Measurements from ENCODE around the gene CSNK1E.

Gene CSNK1E

DNA sequence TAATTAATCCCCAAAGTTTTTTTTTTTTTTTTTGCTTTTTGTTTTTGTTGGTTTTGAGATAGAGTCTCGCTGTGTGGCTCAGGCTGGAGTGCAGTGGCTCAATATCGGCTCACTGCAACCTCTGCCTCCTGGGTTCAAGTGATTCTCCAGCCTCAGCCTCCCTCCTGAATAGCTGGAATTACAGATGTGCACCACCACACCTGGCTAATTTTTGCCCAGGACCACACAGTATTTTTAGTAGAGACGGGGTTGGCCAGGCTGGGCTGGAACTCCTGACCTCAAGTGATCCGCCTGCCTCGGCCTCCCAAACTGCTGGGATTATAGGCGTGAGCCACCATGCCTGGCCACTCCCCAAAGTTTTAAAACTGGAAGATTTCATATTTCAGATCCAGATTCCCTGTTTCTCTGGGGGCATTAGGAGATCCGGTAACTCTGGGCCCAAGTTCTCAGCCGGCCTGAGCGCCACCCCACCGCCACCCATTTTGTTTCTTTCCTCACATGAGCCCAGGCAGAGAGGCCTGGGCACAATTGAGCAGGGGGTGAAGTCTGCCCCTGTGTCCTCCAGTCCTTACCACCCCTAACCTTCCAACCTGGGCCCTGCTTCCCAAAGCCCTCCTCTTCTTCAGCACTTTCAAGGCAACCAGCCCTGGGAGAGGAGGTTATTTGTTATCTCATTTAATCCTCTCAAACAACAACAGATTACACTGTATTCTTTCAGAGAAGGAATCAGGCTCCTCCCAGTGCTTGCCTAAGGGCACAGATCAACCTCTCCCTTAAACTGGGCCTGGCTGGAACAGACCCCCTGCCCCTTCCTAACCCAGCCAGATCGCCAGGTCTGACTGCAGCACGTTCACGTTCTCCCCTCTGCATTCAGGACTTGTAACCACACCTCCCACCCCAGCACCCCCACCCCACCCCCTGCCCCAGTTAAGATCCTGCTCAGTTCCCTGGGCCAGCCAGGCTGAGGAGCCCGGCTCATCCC, 1.9 kb upstream of the CSNK1E start:
- peaks cover 46% of the 10 kb centered on the region for H3K4me1 Mint-ChIP-seq
- H3K27me3 Mint-ChIP-seq (ENCODE audit: low read depth, poor library complexity): peaks cover 3% of the 10 kb centered on the region
- TF ChIP-seq, protein P1, sequence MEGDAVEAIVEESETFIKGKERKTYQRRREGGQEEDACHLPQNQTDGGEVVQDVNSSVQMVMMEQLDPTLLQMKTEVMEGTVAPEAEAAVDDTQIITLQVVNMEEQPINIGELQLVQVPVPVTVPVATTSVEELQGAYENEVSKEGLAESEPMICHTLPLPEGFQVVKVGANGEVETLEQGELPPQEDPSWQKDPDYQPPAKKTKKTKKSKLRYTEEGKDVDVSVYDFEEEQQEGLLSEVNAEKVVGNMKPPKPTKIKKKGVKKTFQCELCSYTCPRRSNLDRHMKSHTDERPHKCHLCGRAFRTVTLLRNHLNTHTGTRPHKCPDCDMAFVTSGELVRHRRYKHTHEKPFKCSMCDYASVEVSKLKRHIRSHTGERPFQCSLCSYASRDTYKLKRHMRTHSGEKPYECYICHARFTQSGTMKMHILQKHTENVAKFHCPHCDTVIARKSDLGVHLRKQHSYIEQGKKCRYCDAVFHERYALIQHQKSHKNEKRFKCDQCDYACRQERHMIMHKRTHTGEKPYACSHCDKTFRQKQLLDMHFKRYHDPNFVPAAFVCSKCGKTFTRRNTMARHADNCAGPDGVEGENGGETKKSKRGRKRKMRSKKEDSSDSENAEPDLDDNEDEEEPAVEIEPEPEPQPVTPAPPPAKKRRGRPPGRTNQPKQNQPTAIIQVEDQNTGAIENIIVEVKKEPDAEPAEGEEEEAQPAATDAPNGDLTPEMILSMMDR (IDR thresholded peaks at IDR 0.05): no peak
- H3K27ac Mint-ChIP-seq: peak overlapping the region; percentile 66
- peak overlapping the region; percentile 32 for H3K4me3 Mint-ChIP-seq
- no peaks in the 10 kb centered on the region for H3K36me3 Mint-ChIP-seq (ENCODE audit: low read depth)
- H3K9me3 Mint-ChIP-seq: no peaks in the 10 kb centered on the region
- no peak for DNase-seq

DNA sequence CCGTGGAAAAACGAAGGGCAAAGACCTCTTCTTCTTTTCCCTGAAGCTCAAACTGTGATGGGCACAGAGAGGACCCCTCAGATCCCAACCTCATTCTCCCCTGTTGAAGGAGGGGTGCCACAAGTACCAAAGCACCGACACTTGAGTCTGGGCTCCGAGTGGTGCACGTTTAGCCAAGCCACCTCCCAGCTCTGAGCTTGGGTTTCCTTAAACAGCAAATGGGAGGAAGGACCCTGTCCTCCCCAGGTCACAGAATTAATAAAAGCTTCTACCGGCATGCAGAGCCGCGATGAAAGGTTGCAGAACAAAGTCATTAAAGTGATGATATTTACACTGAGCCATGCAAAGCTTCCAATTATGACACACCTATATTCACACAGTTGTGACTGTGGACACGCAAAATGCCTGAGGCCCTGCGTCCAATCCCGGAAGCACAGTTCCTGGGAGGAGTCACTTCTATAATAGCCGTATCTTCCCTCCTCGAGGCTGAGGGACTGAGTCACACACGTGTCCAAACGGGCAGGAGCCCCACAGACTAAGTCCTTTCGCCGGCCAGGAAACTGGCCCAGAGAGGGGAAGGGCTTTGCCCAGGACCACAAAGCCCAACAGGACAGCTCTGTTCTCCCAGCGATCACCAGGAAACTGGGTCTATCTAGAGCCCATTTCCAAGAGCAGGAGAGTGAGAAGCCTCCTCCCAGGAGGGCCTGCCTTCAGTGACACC, 922 bp upstream of the CSNK1E start:
- Mint-ChIP-seq H3K9me3 (no peaks in the 10 kb centered on the region), H3K27me3 (ENCODE audit: low read depth, poor library complexity) (peaks cover 3% of the 10 kb centered on the region), H3K4me3 (peak overlapping the region; percentile 81), H3K36me3 (ENCODE audit: low read depth) (peaks cover 3% of the 10 kb centered on the region), H3K4me1 (peaks cover 54% of the 10 kb centered on the region), H3K27ac (peak overlapping the region; percentile 97)
- DNase-seq: no peak
- TF ChIP-seq, protein P1 (IDR thresholded peaks at IDR 0.05): no peak

DNA sequence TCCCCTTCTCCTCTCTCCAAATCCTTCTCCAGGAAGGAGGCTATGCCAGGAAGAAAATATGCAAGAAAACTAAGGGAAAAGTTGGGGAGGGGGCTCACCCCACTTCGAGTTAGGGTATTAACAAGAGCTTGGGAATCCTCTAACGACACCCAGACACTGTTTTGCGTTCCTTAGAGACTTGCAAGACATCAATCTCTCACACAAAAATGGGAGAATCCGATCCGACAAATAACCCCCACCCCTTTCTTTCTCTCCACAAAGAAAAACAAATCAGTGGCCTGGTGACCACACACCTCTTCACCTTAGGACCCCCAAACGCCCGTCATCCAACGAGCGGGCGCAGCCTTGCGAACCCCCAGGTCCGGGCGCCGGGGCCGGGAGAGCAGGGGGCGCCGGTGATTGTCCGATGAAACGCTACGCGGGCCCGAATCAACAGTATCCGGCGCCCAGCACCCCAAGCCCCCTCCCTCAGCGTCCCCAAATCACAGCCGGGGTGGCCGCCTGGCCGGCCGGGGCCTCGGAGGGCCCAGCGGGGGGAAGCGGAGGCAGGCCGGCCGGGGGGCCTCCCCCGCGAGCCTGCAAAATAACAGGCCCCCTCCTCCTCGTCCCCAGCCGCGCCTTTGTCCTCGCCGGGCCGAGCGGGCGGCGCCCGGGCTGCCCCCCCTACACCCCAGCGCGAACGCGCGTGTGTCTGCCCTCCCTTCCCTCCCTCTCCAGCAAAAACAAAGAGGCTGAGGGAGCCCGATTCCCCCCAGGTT, 690 bp downstream of the CSNK1E start:
- H3K27ac Mint-ChIP-seq: peak overlapping the region; percentile 100
- H3K4me3 Mint-ChIP-seq: peak overlapping the region; percentile 97
- no peaks in the 10 kb centered on the region for H3K9me3 Mint-ChIP-seq
- peaks cover 69% of the 10 kb centered on the region for H3K4me1 Mint-ChIP-seq
- TF ChIP-seq, protein P1 (IDR thresholded peaks at IDR 0.05): no peak
- peaks cover 3% of the 10 kb centered on the region for H3K27me3 Mint-ChIP-seq (ENCODE audit: low read depth, poor library complexity)
- H3K36me3 Mint-ChIP-seq (ENCODE audit: low read depth): peaks cover 19% of the 10 kb centered on the region
- peak; percentile 61 for DNase-seq

DNA sequence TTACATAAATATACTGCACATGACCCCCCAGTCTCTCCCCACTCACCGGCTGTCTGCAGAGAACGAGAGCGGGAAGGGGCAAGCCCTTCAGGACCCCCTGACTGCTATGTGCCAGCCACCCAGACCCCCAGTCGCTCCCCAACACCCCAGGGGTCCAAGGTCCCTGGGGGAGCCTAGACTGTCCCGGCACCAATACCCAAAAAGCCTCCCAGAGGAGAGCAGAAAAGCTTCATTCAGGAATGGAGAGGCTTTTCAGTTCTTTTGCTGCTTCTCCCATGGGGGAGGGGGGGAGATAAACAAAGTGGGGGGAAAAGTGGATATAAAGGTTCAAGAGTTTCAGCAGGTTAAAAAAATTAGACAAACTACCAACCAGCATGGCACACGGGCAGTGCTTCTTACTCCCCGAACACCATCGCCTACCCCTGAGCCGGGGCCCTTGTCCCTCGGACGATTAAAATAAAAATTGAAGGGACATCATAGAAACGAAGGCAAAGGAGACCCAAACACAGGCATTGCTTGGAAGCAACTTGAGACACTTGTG, 1.3 kb downstream of the CSNK1E start:
- peak overlapping the region; percentile 100 for H3K27ac Mint-ChIP-seq
- peaks cover 25% of the 10 kb centered on the region for H3K36me3 Mint-ChIP-seq (ENCODE audit: low read depth)
- peaks cover 74% of the 10 kb centered on the region for H3K4me1 Mint-ChIP-seq
- H3K27me3 Mint-ChIP-seq (ENCODE audit: low read depth, poor library complexity): peaks cover 3% of the 10 kb centered on the region
- no peaks in the 10 kb centered on the region for H3K9me3 Mint-ChIP-seq
- peak overlapping the region; percentile 97 for H3K4me3 Mint-ChIP-seq
- TF ChIP-seq, protein P1 (IDR thresholded peaks at IDR 0.05): no peak
- no peak for DNase-seq

DNA sequence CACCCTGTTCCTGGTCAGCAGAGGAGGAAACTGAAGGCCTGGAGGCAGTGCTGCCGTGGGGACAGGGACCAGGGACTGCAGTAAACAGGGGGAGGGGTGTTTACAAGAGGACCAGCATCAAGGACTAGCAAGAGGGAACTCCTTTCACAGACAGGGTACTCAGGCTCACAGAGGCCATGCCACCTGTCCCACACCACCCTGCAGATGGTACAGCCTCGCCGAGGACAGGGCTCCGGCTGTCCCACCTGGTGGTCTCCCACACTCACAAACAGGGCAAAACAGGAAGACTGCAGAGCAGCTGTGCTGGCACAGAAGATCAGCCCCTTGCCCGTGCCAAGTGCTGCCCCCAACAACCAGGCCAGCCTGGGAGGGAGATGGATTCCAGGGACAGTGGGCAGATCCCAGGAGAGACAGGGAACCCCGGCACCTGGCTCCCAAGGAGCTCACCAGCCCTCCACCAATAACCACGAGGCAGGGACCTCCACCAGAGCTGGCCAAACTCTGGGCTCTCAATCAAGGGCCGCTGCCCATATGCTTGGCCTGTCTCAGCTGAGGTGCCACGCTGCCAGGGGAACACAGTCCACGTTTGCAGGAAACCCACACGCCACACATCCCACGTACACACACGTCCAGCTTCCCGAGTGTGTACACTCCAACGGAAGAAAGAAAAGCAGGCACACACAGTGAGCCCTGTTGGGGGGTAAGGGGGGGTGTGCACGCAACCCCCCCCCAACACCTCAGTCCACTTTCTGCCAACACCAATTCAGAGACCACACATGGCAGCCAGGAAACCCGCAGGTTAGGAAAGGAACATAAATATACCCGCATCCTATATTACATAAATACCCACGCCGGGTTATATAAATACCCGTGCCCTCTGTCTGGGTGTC, 2.1 kb downstream of the CSNK1E start:
- Mint-ChIP-seq H3K4me3 (peak overlapping the region; percentile 97), H3K9me3 (no peaks in the 10 kb centered on the region), H3K4me1 (peaks cover 77% of the 10 kb centered on the region), H3K36me3 (ENCODE audit: low read depth) (peaks cover 31% of the 10 kb centered on the region), H3K27me3 (ENCODE audit: low read depth, poor library complexity) (peaks cover 3% of the 10 kb centered on the region), H3K27ac (peak overlapping the region; percentile 100)
- TF ChIP-seq, protein P1 (IDR thresholded peaks at IDR 0.05): no peak
- no peak for DNase-seq

Measured in nephron progenitor cell (in vitro differentiated cells).